ENCODE measurements around the gene PKN1. TPM values are rescaled to one million over a fixed set of nuclear protein-coding genes. Genes with fewer than 3 reads are reported as not detected.

PKN1 gene
- total and polyA plus RNA-seq, 4 donors: 13.7 to 41.6 (median 22.3) TPM

DNA sequence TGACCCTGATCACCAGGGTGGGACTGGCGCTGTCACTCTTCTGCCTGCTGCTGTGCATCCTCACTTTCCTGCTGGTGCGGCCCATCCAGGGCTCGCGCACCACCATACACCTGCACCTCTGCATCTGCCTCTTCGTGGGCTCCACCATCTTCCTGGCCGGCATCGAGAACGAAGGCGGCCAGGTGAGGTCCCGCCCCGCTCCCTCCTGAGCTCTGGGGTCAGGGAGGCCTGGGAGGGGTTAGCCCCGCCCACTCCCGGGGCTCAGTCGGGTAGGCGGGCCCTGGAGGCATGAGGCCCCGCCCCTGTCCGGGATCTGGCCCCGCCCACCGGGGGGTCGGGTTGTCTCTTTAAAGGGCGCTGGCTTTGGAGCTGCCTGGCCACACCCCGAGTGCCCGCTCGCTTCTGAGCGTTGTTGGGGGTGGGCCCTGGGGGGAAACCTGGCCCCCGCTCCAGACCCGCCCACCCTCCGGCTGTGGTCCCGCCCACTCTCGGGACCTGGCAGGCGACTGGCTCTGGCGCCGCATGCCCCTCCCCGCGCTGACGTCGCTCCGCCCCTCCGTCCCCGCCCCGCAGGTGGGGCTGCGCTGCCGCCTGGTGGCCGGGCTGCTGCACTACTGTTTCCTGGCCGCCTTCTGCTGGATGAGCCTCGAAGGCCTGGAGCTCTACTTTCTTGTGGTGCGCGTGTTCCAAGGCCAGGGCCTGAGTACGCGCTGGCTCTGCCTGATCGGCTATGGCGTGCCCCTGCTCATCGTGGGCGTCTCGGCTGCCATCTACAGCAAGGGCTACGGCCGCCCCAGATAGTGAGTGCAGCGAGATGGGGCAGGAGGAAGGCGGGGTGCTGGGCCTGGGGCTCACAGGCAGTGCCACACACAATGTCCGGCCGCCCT, 27.1 kb upstream of the PKN1 start:
- peaks cover 21 to 41% (median 27%) of the 10 kb centered on the region in 4 donors for H3K36me3 ChIP-seq (ENCODE audit: control insufficient read depth in 4 of 4, insufficient read depth in 3 of 4, low read depth in 1 of 4, low read length in 3 of 4)
- peak overlapping the region in 1 of 2 donors; percentile 15 for H3K27ac ChIP-seq (ENCODE audit: low read depth in 1 of 2, low read length in 2 of 2)
- WGBS: 30% methylated on average over 61 of the region's 61 CpGs
- DNase-seq (ENCODE audit: low spot score): peak; percentile 96
- H3K4me3 ChIP-seq (ENCODE audit: low read depth in 1 of 3, low read length in 3 of 3): peak overlapping the region in 1 of 3 donors; percentile 33
- H3K9ac ChIP-seq (ENCODE audit: low read depth in 1 of 2, low read length in 2 of 2): no peak overlapping the region
- H3K27me3 ChIP-seq (ENCODE audit: control insufficient read depth in 4 of 4, insufficient read depth in 4 of 4, low read length in 3 of 4): no peaks in the 10 kb centered on the region
- no peaks in the 10 kb centered on the region for H3K9me3 ChIP-seq (ENCODE audit: control insufficient read depth in 4 of 4, low read length in 3 of 4)
- peaks cover 0 to 8% (median 3%) of the 10 kb centered on the region in 4 donors for H3K4me1 ChIP-seq (ENCODE audit: control insufficient read depth in 4 of 4, insufficient read depth in 4 of 4, low read length in 3 of 4)
- TF ChIP-seq RAD21 (IDR thresholded peaks at IDR 0.05) (peak; percentile 75 to 88), SP1 (IDR thresholded peaks at IDR 0.05) (peak; percentile 31), RXRA (IDR thresholded peaks at IDR 0.05) (no peak), NR2F2 (IDR thresholded peaks at IDR 0.05) (peak; percentile 13)
- TF ChIP-seq, protein P1, sequence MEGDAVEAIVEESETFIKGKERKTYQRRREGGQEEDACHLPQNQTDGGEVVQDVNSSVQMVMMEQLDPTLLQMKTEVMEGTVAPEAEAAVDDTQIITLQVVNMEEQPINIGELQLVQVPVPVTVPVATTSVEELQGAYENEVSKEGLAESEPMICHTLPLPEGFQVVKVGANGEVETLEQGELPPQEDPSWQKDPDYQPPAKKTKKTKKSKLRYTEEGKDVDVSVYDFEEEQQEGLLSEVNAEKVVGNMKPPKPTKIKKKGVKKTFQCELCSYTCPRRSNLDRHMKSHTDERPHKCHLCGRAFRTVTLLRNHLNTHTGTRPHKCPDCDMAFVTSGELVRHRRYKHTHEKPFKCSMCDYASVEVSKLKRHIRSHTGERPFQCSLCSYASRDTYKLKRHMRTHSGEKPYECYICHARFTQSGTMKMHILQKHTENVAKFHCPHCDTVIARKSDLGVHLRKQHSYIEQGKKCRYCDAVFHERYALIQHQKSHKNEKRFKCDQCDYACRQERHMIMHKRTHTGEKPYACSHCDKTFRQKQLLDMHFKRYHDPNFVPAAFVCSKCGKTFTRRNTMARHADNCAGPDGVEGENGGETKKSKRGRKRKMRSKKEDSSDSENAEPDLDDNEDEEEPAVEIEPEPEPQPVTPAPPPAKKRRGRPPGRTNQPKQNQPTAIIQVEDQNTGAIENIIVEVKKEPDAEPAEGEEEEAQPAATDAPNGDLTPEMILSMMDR (IDR thresholded peaks at IDR 0.05; ENCODE audit: low read depth, low read length, missing input control): peak; percentile 70
- TF ChIP-seq, protein P2, sequence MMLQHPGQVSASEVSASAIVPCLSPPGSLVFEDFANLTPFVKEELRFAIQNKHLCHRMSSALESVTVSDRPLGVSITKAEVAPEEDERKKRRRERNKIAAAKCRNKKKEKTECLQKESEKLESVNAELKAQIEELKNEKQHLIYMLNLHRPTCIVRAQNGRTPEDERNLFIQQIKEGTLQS (IDR thresholded peaks at IDR 0.05): no peak

DNA sequence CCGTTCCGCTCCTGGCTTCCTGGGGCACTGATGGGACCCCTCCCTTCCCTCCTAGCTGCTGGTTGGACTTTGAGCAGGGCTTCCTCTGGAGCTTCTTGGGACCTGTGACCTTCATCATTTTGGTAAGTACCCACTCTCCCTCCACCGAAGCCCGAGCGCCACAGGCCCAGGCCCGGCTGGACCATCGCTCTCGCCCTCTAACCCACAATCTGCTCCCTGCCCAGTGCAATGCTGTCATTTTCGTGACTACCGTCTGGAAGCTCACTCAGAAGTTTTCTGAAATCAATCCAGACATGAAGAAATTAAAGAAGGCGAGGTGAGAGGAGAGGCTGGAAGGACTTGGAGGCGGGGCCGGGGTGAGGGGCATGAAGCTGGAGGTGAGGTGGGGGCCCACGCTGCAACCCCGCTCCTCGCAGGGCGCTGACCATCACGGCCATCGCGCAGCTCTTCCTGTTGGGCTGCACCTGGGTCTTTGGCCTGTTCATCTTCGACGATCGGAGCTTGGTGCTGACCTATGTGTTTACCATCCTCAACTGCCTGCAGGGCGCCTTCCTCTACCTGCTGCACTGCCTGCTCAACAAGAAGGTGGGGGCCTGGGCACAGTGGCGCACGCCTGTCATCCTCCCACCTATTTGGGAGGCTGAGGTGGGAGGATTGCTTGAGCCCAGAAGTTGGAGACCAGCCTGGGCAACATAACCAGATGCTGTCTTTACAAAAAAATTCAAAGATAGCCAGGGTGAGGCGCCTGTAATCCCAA, 26.3 kb upstream of the PKN1 start:
- Histone ChIP-seq H3K4me1 (ENCODE audit: control insufficient read depth in 4 of 4, insufficient read depth in 4 of 4, low read length in 3 of 4) (peaks cover 0 to 8% (median 3%) of the 10 kb centered on the region in 4 donors), H3K4me3 (ENCODE audit: low read depth in 1 of 3, low read length in 3 of 3) (no peak overlapping the region)
- WGBS: 93% methylated on average over 27 of the region's 27 CpGs

DNA sequence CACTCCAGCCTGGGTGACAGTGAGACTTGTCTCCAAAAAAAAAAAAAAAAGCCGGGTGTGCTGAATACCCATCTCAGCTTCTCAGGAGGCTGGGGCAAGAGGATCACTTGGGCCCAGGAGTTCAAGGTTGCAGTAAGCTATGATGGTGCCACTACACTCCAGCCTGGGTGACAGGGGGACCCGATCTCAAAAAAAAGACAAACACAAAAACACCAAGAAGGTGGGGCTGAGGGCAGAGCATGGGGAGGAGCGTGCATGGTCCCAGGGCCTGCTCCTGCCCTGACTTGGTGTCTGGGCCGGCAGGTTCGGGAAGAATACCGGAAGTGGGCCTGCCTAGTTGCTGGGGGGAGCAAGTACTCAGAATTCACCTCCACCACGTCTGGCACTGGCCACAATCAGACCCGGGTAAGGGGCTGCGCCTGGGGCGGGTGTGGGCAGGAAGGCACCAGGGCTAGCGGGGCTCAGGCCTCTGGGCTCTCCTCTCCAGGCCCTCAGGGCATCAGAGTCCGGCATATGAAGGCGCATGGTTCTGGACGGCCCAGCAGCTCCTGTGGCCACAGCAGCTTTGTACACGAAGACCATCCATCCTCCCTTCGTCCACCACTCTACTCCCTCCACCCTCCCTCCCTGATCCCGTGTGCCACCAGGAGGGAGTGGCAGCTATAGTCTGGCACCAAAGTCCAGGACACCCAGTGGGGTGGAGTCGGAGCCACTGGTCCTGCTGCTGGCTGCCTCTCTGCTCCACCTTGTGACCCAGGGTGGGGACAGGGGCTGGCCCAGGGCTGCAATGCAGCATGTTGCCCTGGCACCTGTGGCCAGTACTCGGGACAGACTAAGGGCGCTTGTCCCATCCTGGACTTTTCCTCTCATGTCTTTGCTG, 25.3 kb upstream of the PKN1 start:
- WGBS: 79% methylated on average over 20 of the region's 20 CpGs
- DNase-seq (ENCODE audit: low spot score): no peak
- no peak overlapping the region for H3K4me3 ChIP-seq (ENCODE audit: low read depth in 1 of 3, low read length in 3 of 3)
- peaks cover 27 to 59% (median 39%) of the 10 kb centered on the region in 4 donors for H3K36me3 ChIP-seq (ENCODE audit: control insufficient read depth in 4 of 4, insufficient read depth in 3 of 4, low read depth in 1 of 4, low read length in 3 of 4)
- H3K4me1 ChIP-seq (ENCODE audit: control insufficient read depth in 4 of 4, insufficient read depth in 4 of 4, low read length in 3 of 4): peaks cover 0 to 8% (median 3%) of the 10 kb centered on the region in 4 donors
- H3K27ac ChIP-seq (ENCODE audit: low read depth in 1 of 2, low read length in 2 of 2): no peak overlapping the region
- no peaks in the 10 kb centered on the region for H3K9me3 ChIP-seq (ENCODE audit: control insufficient read depth in 4 of 4, low read length in 3 of 4)
- H3K27me3 ChIP-seq (ENCODE audit: control insufficient read depth in 4 of 4, insufficient read depth in 4 of 4, low read length in 3 of 4): no peaks in the 10 kb centered on the region
- H3K9ac ChIP-seq (ENCODE audit: low read depth in 1 of 2, low read length in 2 of 2): no peak overlapping the region
- no peak for TF ChIP-seq EGR1 (IDR thresholded peaks at IDR 0.05; ENCODE audit: low read depth in 2 of 2)
- TF ChIP-seq JUND (IDR thresholded peaks at IDR 0.05): no peak
- TF ChIP-seq FOXA2 (IDR thresholded peaks at IDR 0.05): no peak
- no peak for TF ChIP-seq GABPA (IDR thresholded peaks at IDR 0.05 in 1 of 2, conservative IDR thresholded peaks at IDR 0.05 in 1 of 2)
- TF ChIP-seq RXRA (IDR thresholded peaks at IDR 0.05): no peak
- TF ChIP-seq SP1 (IDR thresholded peaks at IDR 0.05): no peak
- TF ChIP-seq NR2F2 (IDR thresholded peaks at IDR 0.05): no peak
- no peak for TF ChIP-seq FOXA1 (IDR thresholded peaks at IDR 0.05)
- TF ChIP-seq, protein P3, sequence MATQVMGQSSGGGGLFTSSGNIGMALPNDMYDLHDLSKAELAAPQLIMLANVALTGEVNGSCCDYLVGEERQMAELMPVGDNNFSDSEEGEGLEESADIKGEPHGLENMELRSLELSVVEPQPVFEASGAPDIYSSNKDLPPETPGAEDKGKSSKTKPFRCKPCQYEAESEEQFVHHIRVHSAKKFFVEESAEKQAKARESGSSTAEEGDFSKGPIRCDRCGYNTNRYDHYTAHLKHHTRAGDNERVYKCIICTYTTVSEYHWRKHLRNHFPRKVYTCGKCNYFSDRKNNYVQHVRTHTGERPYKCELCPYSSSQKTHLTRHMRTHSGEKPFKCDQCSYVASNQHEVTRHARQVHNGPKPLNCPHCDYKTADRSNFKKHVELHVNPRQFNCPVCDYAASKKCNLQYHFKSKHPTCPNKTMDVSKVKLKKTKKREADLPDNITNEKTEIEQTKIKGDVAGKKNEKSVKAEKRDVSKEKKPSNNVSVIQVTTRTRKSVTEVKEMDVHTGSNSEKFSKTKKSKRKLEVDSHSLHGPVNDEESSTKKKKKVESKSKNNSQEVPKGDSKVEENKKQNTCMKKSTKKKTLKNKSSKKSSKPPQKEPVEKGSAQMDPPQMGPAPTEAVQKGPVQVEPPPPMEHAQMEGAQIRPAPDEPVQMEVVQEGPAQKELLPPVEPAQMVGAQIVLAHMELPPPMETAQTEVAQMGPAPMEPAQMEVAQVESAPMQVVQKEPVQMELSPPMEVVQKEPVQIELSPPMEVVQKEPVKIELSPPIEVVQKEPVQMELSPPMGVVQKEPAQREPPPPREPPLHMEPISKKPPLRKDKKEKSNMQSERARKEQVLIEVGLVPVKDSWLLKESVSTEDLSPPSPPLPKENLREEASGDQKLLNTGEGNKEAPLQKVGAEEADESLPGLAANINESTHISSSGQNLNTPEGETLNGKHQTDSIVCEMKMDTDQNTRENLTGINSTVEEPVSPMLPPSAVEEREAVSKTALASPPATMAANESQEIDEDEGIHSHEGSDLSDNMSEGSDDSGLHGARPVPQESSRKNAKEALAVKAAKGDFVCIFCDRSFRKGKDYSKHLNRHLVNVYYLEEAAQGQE (IDR thresholded peaks at IDR 0.05): no peak
- TF ChIP-seq, protein P2 (IDR thresholded peaks at IDR 0.05): no peak
- TF ChIP-seq, protein P4, sequence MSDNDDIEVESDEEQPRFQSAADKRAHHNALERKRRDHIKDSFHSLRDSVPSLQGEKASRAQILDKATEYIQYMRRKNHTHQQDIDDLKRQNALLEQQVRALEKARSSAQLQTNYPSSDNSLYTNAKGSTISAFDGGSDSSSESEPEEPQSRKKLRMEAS (IDR thresholded peaks at IDR 0.05): no peak
- TF ChIP-seq YY1 (IDR thresholded peaks at IDR 0.05): no peak
- TF ChIP-seq HNF4G (IDR thresholded peaks at IDR 0.05): no peak
- TF ChIP-seq TAF1 (conservative IDR thresholded peaks at IDR 0.05): no peak
- TF ChIP-seq RAD21 (IDR thresholded peaks at IDR 0.05): no peak

More for the DNA sequence above, 26.3 kb upstream of the PKN1 start:
- Histone ChIP-seq H3K27me3 (ENCODE audit: control insufficient read depth in 4 of 4, insufficient read depth in 4 of 4, low read length in 3 of 4) (no peaks in the 10 kb centered on the region), H3K36me3 (ENCODE audit: control insufficient read depth in 4 of 4, insufficient read depth in 3 of 4, low read depth in 1 of 4, low read length in 3 of 4) (peaks cover 22 to 49% (median 33%) of the 10 kb centered on the region in 4 donors), H3K27ac (ENCODE audit: low read depth in 1 of 2, low read length in 2 of 2) (no peak overlapping the region), H3K9ac (ENCODE audit: low read depth in 1 of 2, low read length in 2 of 2) (no peak overlapping the region), H3K9me3 (ENCODE audit: control insufficient read depth in 4 of 4, low read length in 3 of 4) (no peaks in the 10 kb centered on the region)
- no peak for DNase-seq (ENCODE audit: low spot score)
- TF ChIP-seq FOXA2 (IDR thresholded peaks at IDR 0.05) (no peak), EGR1 (IDR thresholded peaks at IDR 0.05; ENCODE audit: low read depth in 2 of 2) (no peak)

All from liver (tissue), 9 donors.